ENCODE data around the gene SELENOM.
"Not testable (repeated sequence)": the region's sequence is repeated elsewhere in the genome, so short reads cannot be mapped to it uniquely, and the experiment has no call there.

The SELENOM gene

GRCh38 chr22:31081963-31082605, 25.3 kb downstream of the SELENOM start:
- Histone ChIP-seq H4K20me1 (peaks cover 0 to 23% (median 10%) of the 10 kb centered on the region in 11 experiments; a peak in 9 of 22 replicates), H3K4me3 (peak overlapping the region; percentile 61 to 90 (median 82)), H3K4me2 (peak overlapping the region; percentile 88 to 100 (median 98)), H3K4me1 (peaks cover 46 to 64% (median 60%) of the 10 kb centered on the region in 10 experiments), H3K36me3 (peaks cover 0 to 5% (median 0%) of the 10 kb centered on the region in 11 experiments; a peak in 4 of 22 replicates), H3K9ac (peak overlapping the region; percentile 86 to 97 (median 94)), H3K9me3 (replicated peaks in 1 of 11) (no peaks in the 10 kb centered on the region), H3K27me3 (no peaks in the 10 kb centered on the region), H3K27ac (peak overlapping the region in 9 of 11 experiments; percentile 88 to 96 (median 92); a peak in 18 of 22 replicates)
- no peak for TF ChIP-seq Cebpa-rat (IDR thresholded peaks at IDR 0.05)

GRCh38 chr22:31080848-31081649, 26.3 kb downstream of the SELENOM start, which contains the start of gene SMTN:
TSS of gene SMTN (plus strand) at chr22:31081318. CDS start at chr22:31083259, 1,941 bp downstream.
- Histone ChIP-seq H3K27ac (peak within 1 kb of the TSS; percentile 49 to 96 (median 92); a peak in 21 of 22 replicates), H3K27me3 (no peaks in the 10 kb centered on the region), H3K9me3 (replicated peaks in 1 of 11) (no peaks in the 10 kb centered on the region), H4K20me1 (peaks cover 0 to 23% (median 10%) of the 10 kb centered on the region in 11 experiments; a peak in 9 of 22 replicates), H3K9ac (peak within 1 kb of the TSS; percentile 86 to 97 (median 94)), H3K4me1 (peaks cover 42 to 53% (median 50%) of the 10 kb centered on the region in 10 experiments), H3K4me3 (peak within 1 kb of the TSS; percentile 61 to 90 (median 82)), H3K36me3 (no peaks in the 10 kb centered on the region; a peak in 2 of 22 replicates), H3K4me2 (peak within 1 kb of the TSS; percentile 88 to 100 (median 98))
- TF ChIP-seq Cebpa-rat (IDR thresholded peaks at IDR 0.05), result no peak

- peak overlapping the region; percentile 88 to 100 (median 98) for H3K4me2 ChIP-seq
- H3K4me1 ChIP-seq, result peaks cover 36 to 47% (median 43%) of the 10 kb centered on the region in 10 experiments
- H4K20me1 ChIP-seq, result peaks cover 0 to 23% (median 10%) of the 10 kb centered on the region in 11 experiments; a peak in 9 of 22 replicates
- H3K27ac ChIP-seq, result peak overlapping the region; percentile 42 to 96 (median 92); a peak in 20 of 22 replicates
- H3K9me3 ChIP-seq (replicated peaks in 1 of 11), result no peaks in the 10 kb centered on the region
- no peaks in the 10 kb centered on the region for H3K27me3 ChIP-seq
- H3K9ac ChIP-seq, result peak overlapping the region; percentile 86 to 97 (median 94)
- H3K36me3 ChIP-seq, result no peaks in the 10 kb centered on the region; a peak in 2 of 22 replicates
- H3K4me3 ChIP-seq, result peak overlapping the region; percentile 61 to 90 (median 82)
- TF ChIP-seq Cebpa-rat (IDR thresholded peaks at IDR 0.05), result no peak
Measured at GRCh38 chr22:31080164-31080847, 27.1 kb downstream of the SELENOM start.

- Histone ChIP-seq H3K36me3 (no peaks in the 10 kb centered on the region; a peak in 2 of 22 replicates), H3K4me1 (peaks cover 33 to 45% (median 38%) of the 10 kb centered on the region in 10 experiments), H3K4me2 (no peak overlapping the region; a peak in 1 of 22 replicates), H4K20me1 (peaks cover 0 to 23% (median 10%) of the 10 kb centered on the region in 11 experiments; a peak in 9 of 22 replicates), H3K4me3 (no peak overlapping the region), H3K27me3 (no peaks in the 10 kb centered on the region), H3K9ac (no peak overlapping the region), H3K27ac (no peak overlapping the region), H3K9me3 (replicated peaks in 1 of 11) (no peaks in the 10 kb centered on the region)
- TF ChIP-seq Cebpa-rat (IDR thresholded peaks at IDR 0.05), result no peak
Measured at GRCh38 chr22:31079095-31079642, 28.2 kb downstream of the SELENOM start.

- H3K9me3 ChIP-seq (replicated peaks in 1 of 11); H3K36me3 ChIP-seq; H3K27me3 ChIP-seq; H3K9ac ChIP-seq; H3K27ac ChIP-seq; H3K4me3 ChIP-seq: not testable (repeated sequence)
- peaks cover 27 to 38% (median 31%) of the 10 kb centered on the region in 10 experiments for H3K4me1 ChIP-seq
- peaks cover 0 to 16% (median 10%) of the 10 kb centered on the region in 11 experiments; a peak in 8 of 22 replicates for H4K20me1 ChIP-seq
- H3K4me2 ChIP-seq, result peak overlapping the region in 5 of 11 experiments; percentile 21 to 51 (median 39); a peak in 10 of 22 replicates
Measured at GRCh38 chr22:31078389-31078788, 29.0 kb downstream of the SELENOM start.

GRCh38 chr22:31077681-31078080, 29.7 kb downstream of the SELENOM start:
- Histone ChIP-seq H3K36me3 (no peaks in the 10 kb centered on the region), H3K9ac (no peak overlapping the region), H3K27ac (no peak overlapping the region), H3K4me2 (no peak overlapping the region), H3K4me1 (peaks cover 24 to 37% (median 27%) of the 10 kb centered on the region in 10 experiments), H4K20me1 (peaks cover 0 to 12% (median 6%) of the 10 kb centered on the region in 11 experiments; a peak in 8 of 22 replicates), H3K27me3 (no peaks in the 10 kb centered on the region), H3K9me3 (replicated peaks in 1 of 11) (no peaks in the 10 kb centered on the region), H3K4me3 (no peak overlapping the region)
- no peak for TF ChIP-seq Cebpa-rat (IDR thresholded peaks at IDR 0.05)

GRCh38 chr22:31075961-31076360, 31.4 kb downstream of the SELENOM start:
- H3K4me1 ChIP-seq, result peaks cover 10 to 24% (median 14%) of the 10 kb centered on the region in 10 experiments; a peak in 18 of 20 replicates
- no peaks in the 10 kb centered on the region for H3K27me3 ChIP-seq
- TF ChIP-seq Cebpa-rat (IDR thresholded peaks at IDR 0.05), result no peak
- no peak overlapping the region for H3K9ac ChIP-seq
- H3K4me3 ChIP-seq, result no peak overlapping the region
- no peak overlapping the region for H3K27ac ChIP-seq
- H3K36me3 ChIP-seq, result no peaks in the 10 kb centered on the region
- H3K9me3 ChIP-seq (replicated peaks in 1 of 11), result no peaks in the 10 kb centered on the region
- H3K4me2 ChIP-seq, result no peak overlapping the region
- no peaks in the 10 kb centered on the region for H4K20me1 ChIP-seq

- H3K9ac ChIP-seq; H3K36me3 ChIP-seq; H3K27ac ChIP-seq; H3K9me3 ChIP-seq (replicated peaks in 1 of 11); H3K27me3 ChIP-seq; H4K20me1 ChIP-seq; H3K4me3 ChIP-seq: not testable (repeated sequence)
- Histone ChIP-seq H3K4me2 (peak overlapping the region in 5 of 11 experiments; percentile 26 to 37 (median 28); a peak in 4 of 22 replicates), H3K4me1 (peaks cover 6 to 21% (median 14%) of the 10 kb centered on the region in 10 experiments; a peak in 19 of 20 replicates)
Measured at GRCh38 chr22:31073545-31074145, 33.7 kb downstream of the SELENOM start.

GRCh38 chr22:31073125-31073524, 34.2 kb downstream of the SELENOM start:
- not testable (repeated sequence) for H3K27me3 ChIP-seq; H4K20me1 ChIP-seq; H3K9me3 ChIP-seq (replicated peaks in 1 of 11)

GRCh38 chr22:31069691-31070314, 37.6 kb downstream of the SELENOM start:
- H3K27me3 ChIP-seq; H3K36me3 ChIP-seq; H4K20me1 ChIP-seq; H3K9me3 ChIP-seq (replicated peaks in 1 of 11); H3K4me2 ChIP-seq; H3K27ac ChIP-seq; H3K9ac ChIP-seq; H3K4me3 ChIP-seq: not testable (repeated sequence)
- H3K4me1 ChIP-seq, result peaks cover 0 to 21% (median 15%) of the 10 kb centered on the region in 10 experiments; a peak in 14 of 20 replicates

More at GRCh38 chr22:31073125-31073524, 34.2 kb downstream of the SELENOM start:
- H3K4me1 ChIP-seq, result peaks cover 1 to 21% (median 16%) of the 10 kb centered on the region in 10 experiments; a peak in 18 of 20 replicates
- not testable (repeated sequence) for H3K4me3 ChIP-seq, H3K9ac ChIP-seq, H3K27ac ChIP-seq, H3K36me3 ChIP-seq
- peak overlapping the region in 5 of 11 experiments; percentile 26 to 37 (median 28); a peak in 7 of 22 replicates for H3K4me2 ChIP-seq
